Esophagus muscularis mucosa (tissue), 3 donors: ENCODE data around the gene SLC30A1.

Experiments
- EP300 ChIP-seq: sonication (generic); formaldehyde crosslinking; IDR thresholded peaks from one replicate; pipeline ENCODE4 v1.6.1; 2017; ENCODE audit warnings: antibody characterized with exemption
- TF ChIP-seq, protein P1 (sequence below), 3 experiments: fragments of 200-600 bp in 2 of 3; fragments of 450-650 bp in 1 of 3; sonication (generic) in 2 of 3; IDR thresholded peaks; one replicate each; pipeline ENCODE4 v1.5.1; 2017 to 2019; ENCODE audit warnings: antibody characterized with exemption in 3 of 3, mild to moderate bottlenecking in 2 of 3, moderate library complexity in 1 of 3

DNA sequence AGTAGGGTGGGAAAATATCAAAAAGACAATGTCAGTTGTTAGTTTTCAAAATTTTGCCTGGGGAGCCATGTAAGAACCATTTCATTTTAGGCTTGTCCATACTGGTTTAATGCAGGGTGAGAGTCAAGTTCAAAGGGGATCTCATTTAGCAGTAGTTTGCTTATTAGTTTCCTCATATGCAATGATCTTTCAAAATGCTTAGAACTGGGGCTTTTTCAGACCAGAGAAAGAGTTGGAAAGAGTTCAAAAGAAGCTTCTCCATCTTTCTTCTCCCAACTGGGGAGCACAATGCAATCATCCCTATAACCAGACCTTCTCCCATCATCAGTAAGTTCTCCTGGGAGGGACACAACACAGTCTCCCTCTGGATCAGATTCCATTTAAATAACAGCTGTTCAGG, 16.5 kb upstream of the SLC30A1 start:
- TF ChIP-seq, protein P1, sequence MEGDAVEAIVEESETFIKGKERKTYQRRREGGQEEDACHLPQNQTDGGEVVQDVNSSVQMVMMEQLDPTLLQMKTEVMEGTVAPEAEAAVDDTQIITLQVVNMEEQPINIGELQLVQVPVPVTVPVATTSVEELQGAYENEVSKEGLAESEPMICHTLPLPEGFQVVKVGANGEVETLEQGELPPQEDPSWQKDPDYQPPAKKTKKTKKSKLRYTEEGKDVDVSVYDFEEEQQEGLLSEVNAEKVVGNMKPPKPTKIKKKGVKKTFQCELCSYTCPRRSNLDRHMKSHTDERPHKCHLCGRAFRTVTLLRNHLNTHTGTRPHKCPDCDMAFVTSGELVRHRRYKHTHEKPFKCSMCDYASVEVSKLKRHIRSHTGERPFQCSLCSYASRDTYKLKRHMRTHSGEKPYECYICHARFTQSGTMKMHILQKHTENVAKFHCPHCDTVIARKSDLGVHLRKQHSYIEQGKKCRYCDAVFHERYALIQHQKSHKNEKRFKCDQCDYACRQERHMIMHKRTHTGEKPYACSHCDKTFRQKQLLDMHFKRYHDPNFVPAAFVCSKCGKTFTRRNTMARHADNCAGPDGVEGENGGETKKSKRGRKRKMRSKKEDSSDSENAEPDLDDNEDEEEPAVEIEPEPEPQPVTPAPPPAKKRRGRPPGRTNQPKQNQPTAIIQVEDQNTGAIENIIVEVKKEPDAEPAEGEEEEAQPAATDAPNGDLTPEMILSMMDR (IDR thresholded peaks at IDR 0.05): no peak
- no peak for TF ChIP-seq EP300
